Liver (tissue), 9 donors: Measurements from ENCODE around the gene NFIX. TPM values are rescaled to one million over a fixed set of nuclear protein-coding genes. Genes with fewer than 3 reads are reported as not detected.

Experiments
- DNase-seq: peaks from one replicate; pipeline ENCODE4 v3.0.0-alpha.2; 2017; ENCODE audit warnings: low spot score
- H3K27ac ChIP-seq, 2 donors: one replicate each; pipeline ENCODE4 v1.7.0; 2013; ENCODE audit warnings: inconsistent platforms in 2 of 2, low read length in 2 of 2, control low read depth in 1 of 2, low read depth in 1 of 2, mild to moderate bottlenecking in 1 of 2
- H3K27me3 ChIP-seq, 4 donors: one replicate each; pipeline versions ENCODE4 v1.6.1 to v1.7.0; 2013; ENCODE audit warnings: low read length in 3 of 4, inconsistent platforms in 1 of 4, mild to moderate bottlenecking in 1 of 4, moderate library complexity in 1 of 4; ENCODE audit not compliant: control insufficient read depth in 4 of 4, insufficient read depth in 4 of 4
- H3K36me3 ChIP-seq, 4 donors: one replicate each; pipeline versions ENCODE4 v1.6.1 to v1.7.0; 2013; ENCODE audit warnings: low read length in 3 of 4, mild to moderate bottlenecking in 3 of 4, low read depth in 1 of 4, moderate library complexity in 1 of 4; ENCODE audit not compliant: control insufficient read depth in 4 of 4, insufficient read depth in 3 of 4
- H3K4me1 ChIP-seq, 4 donors: one replicate each; pipeline versions ENCODE4 v1.6.1 to v1.7.0; 2013; ENCODE audit warnings: low read length in 3 of 4, mild to moderate bottlenecking in 3 of 4, moderate library complexity in 1 of 4; ENCODE audit not compliant: control insufficient read depth in 4 of 4, insufficient read depth in 4 of 4
- H3K4me3 ChIP-seq, 3 donors: one replicate each; pipeline versions ENCODE4 v1.6.1 to v1.7.0; 2013; ENCODE audit warnings: low read length in 3 of 3, control low read depth in 1 of 3, low read depth in 1 of 3, mild to moderate bottlenecking in 1 of 3
- H3K9ac ChIP-seq, 2 donors: one replicate each; pipeline ENCODE4 v1.7.0; 2013; ENCODE audit warnings: low read length in 2 of 2, mild to moderate bottlenecking in 2 of 2, moderate library complexity in 2 of 2, control low read depth in 1 of 2, low read depth in 1 of 2
- H3K9me3 ChIP-seq, 4 donors: one replicate each; pipeline versions ENCODE4 v1.6.1 to v1.7.0; 2013; ENCODE audit warnings: low read length in 3 of 4; ENCODE audit not compliant: control insufficient read depth in 4 of 4
- ATF3 ChIP-seq: IDR thresholded peaks from 2 replicates; pipeline ENCODE4 v1.6.1; 2016; ENCODE audit warnings: antibody characterized with exemption
- CTCF ChIP-seq: fragments of 150-350 bp; IDR thresholded peaks from 2 replicates; pipeline ENCODE4 v1.5.1; 2017; ENCODE audit warnings: improper control_type of control experiment, low read depth, low read length; ENCODE audit not compliant: missing input control
- FOXA2 ChIP-seq: IDR thresholded peaks from 2 replicates; pipeline ENCODE4 v1.6.1; 2016; ENCODE audit warnings: antibody characterized with exemption
- GABPA ChIP-seq, 2 donors: IDR thresholded peaks in 1 of 2; conservative IDR thresholded peaks in 1 of 2; 2 replicates each; pipeline ENCODE4 v1.6.1; 2016; ENCODE audit warnings: antibody characterized with exemption in 2 of 2, mild to moderate bottlenecking in 1 of 2, moderate library complexity in 1 of 2
- HNF4A ChIP-seq, 2 donors: conservative IDR thresholded peaks; 2 replicates each; pipeline ENCODE4 v1.6.1; 2016; ENCODE audit warnings: antibody characterized with exemption in 2 of 2, mild to moderate bottlenecking in 2 of 2
- HNF4G ChIP-seq: IDR thresholded peaks from 2 replicates; pipeline ENCODE4 v1.6.1; 2016; ENCODE audit warnings: antibody characterized with exemption
- NR2F2 ChIP-seq: IDR thresholded peaks from 2 replicates; pipeline ENCODE4 v1.6.1; 2016; ENCODE audit warnings: antibody characterized with exemption
- RAD21 ChIP-seq, 2 donors: IDR thresholded peaks; 2 replicates each; pipeline ENCODE4 v1.6.1; 2016; ENCODE audit warnings: antibody characterized with exemption in 2 of 2, mild to moderate bottlenecking in 2 of 2
- REST ChIP-seq: IDR thresholded peaks from 2 replicates; pipeline ENCODE4 v1.6.1; 2016; ENCODE audit warnings: antibody characterized with exemption, mild to moderate bottlenecking
- RXRA ChIP-seq, 2 donors: IDR thresholded peaks; 2 replicates each; pipeline ENCODE4 v1.6.1; 2017 to 2018; ENCODE audit warnings: antibody characterized with exemption in 2 of 2, mild to moderate bottlenecking in 1 of 2
- SP1 ChIP-seq: IDR thresholded peaks from 2 replicates; pipeline ENCODE4 v1.6.1; 2018; ENCODE audit warnings: antibody characterized with exemption, mild to moderate bottlenecking
- YY1 ChIP-seq: IDR thresholded peaks from 2 replicates; pipeline ENCODE4 v1.6.1; 2016; ENCODE audit warnings: antibody characterized with exemption, mild to moderate bottlenecking
- ZBTB33 ChIP-seq: IDR thresholded peaks from 2 replicates; pipeline ENCODE4 v1.6.1; 2016; ENCODE audit warnings: antibody characterized with exemption
- WGBS: extraction: QIAGEN DNeasy Blood & Tissue Kit; methylation state at CpG from one replicate; pipeline ENCODE4 v1.1.7; 2013; 5-methylcytosine and 5-hydroxymethylcytosine counted together
- polyA plus RNA-seq, 2 donors: library from polyadenylated mRNA; stranded (reverse) in 1 of 2; unstranded in 1 of 2; fragments of 200-250 nt in 1 of 2; fragments of >200 nt in 1 of 2; fragmentation: Nextera tagmentation in 1 of 2; extraction: Ambion mirVana in 1 of 2; gene quantifications; one replicate each; pipeline versions ENCODE4 v1.2.1 to v1.2.3, GENCODE V29; 2013 to 2015
- total RNA-seq, 2 donors: library from RNA; depleted of rRNA; stranded (reverse); fragments of >200 nt; gene quantifications; one replicate each; pipeline ENCODE4 v1.2.3, GENCODE V29; 2014
- donor health status: healthy.
- donor health status: healthy.
- donor health status: healthy.
- donor health status: healthy.
- donor health status: healthy.

Gene NFIX
- total and polyA plus RNA-seq, 4 donors: 3.3 to 18.4 (median 12.6) TPM

GRCh38 chr19:13122275-13122878, 127.1 kb downstream of the NFIX start:
- Histone ChIP-seq H3K9me3 (no peaks in the 10 kb centered on the region), H3K36me3 (peaks cover 0 to 8% (median 0%) of the 10 kb centered on the region in 4 donors), H3K4me1 (peaks cover 10 to 23% (median 16%) of the 10 kb centered on the region in 4 donors), H3K9ac (no peak overlapping the region), H3K27me3 (no peaks in the 10 kb centered on the region), H3K27ac (no peak overlapping the region), H3K4me3 (no peak overlapping the region)
- no peak for DNase-seq
- WGBS: 89% methylated on average over 13 of the region's 13 CpGs
- TF ChIP-seq HNF4A (conservative IDR thresholded peaks at IDR 0.05): no peak
- no peak for TF ChIP-seq RXRA (IDR thresholded peaks at IDR 0.05)
- TF ChIP-seq CTCF: no peak
- no peak for TF ChIP-seq ATF3
- TF ChIP-seq REST: no peak
- no peak for TF ChIP-seq YY1
- TF ChIP-seq FOXA2: no peak
- no peak for TF ChIP-seq HNF4G
- TF ChIP-seq RAD21 (IDR thresholded peaks at IDR 0.05): no peak
- no peak for TF ChIP-seq ZBTB33
- TF ChIP-seq NR2F2: no peak
- no peak for TF ChIP-seq GABPA (IDR thresholded peaks at IDR 0.05 in 1 of 2, conservative IDR thresholded peaks at IDR 0.05 in 1 of 2)
- no peak for TF ChIP-seq SP1
